Stimulated activated CD8-positive, alpha-beta memory T cell treated with anti-CD3 and anti-CD28 coated beads, Interleukin-15, amount 100 ng/mL, for 48 hours (primary cell): ENCODE data around the gene HDAC5.

Experiments used
- DNase-seq, 2 donors: peaks; one replicate each; pipeline ENCODE4 v3.0.0-alpha.2; 2020; ENCODE audit warnings: low read depth in 2 of 2

HDAC5 gene

DNA sequence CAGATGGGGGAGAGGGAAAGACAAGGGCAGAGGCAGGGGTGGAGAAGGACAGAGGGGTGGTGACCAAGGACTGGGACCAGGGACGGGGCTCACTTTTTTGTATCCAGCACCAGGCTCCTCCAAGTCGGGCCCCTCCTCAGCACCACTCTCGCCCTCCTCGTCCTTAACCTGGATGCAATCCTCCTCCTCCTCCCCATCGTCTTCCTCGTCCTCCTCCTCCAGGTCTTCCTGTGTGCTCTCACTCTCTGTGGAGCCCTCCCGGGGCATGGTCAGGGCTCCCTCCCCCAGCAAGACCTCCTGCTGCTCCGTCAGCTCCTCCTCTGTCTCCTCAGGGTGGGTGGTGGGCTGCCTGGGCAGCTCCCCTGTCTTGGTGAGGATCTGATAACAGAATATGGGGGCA, 36.1 kb downstream of the HDAC5 start:
- DNase-seq: no peak

- DNase-seq: peak; percentile 37 to 46
These were observed 36.8 kb downstream of the HDAC5 start for GRCh38 chr17:44086364-44087311.

- DNase-seq: no peak
These were observed 37.5 kb downstream of the HDAC5 start for GRCh38 chr17:44085908-44086307.

GRCh38 chr17:44084921-44085320, 38.5 kb downstream of the HDAC5 start:
- DNase-seq: no peak

DNA sequence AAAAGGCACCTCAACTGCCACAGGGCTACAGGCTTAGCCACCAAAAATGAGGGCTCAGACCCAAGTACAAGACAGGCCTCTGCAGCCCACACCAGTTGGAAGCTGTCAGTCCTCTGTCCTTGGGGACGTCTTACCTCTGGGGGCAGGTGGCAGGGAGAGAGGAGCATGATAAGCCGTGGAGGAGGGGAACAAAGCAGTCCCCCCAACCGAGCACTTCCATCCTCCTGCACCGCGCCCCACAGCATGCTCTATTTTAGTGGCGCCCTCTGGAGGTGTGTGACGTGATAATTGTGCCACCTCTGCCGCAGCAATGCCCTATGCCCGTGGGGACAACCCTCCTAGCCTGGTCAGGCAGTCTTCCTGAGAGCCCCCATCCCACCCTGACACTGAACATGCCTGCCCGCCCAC, 39.3 kb downstream of the HDAC5 start:
- no peak for DNase-seq

DNA sequence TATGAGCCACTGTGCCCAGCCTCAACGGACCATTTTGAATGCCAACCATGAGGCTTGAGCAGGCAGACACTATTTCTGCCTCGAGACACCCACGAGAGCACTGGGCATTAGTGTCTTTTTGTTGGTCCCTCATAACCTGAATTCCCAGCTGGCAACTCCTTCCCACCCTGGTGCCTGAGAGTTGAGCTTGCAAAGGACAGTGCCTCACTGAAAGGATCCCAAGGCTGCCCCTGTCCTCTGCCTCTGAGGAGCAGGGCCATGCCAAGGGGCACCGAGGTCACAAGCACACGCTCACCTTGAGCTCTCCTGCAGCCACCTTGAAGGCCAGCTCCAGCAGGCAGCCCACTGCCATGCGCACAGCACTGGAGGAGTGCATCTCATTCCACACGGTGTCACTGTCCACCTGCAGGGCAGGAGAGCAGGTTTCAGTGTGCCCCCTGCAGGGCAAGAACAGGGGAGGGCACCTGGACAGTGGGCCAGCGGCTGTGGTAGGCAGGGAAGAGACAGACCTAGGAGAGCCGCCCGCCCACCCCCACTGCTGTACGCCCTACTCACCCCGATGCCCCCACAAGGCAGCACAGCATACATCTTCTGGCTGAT, 40.1 kb downstream of the HDAC5 start:
- DNase-seq: no peak

DNA sequence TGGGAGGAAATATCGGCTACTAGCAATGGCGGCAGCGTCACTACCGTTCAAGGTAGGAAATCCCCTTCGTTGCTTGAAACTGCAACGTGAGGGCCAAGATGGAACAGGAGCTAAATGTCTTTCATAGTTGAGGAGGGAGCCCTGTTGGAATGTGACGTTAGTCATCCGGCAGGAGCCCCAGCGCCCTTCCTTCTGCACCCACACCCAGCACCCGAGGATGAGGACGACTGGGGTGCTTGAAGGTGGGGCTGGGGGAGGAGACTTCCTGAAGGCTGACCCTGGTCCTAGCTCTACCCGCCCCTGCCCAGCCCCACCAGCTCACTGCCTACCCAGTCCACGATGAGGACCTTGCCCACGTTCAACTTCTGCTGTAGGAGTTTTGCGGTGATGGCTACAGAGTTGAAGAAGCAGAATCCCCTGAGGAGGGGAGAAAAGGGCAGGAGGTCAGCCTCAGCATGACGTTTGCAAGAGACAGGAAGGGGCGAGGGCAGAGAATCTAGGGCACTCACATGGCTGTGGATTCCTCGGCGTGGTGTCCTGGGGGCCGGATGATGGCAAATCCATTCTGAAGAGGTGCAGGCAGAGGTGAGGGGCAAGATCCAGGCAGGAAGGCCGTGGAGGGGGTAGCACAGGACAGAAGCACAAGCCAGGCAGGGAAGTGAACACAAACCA, 41.0 kb downstream of the HDAC5 start:
- no peak for DNase-seq

DNA sequence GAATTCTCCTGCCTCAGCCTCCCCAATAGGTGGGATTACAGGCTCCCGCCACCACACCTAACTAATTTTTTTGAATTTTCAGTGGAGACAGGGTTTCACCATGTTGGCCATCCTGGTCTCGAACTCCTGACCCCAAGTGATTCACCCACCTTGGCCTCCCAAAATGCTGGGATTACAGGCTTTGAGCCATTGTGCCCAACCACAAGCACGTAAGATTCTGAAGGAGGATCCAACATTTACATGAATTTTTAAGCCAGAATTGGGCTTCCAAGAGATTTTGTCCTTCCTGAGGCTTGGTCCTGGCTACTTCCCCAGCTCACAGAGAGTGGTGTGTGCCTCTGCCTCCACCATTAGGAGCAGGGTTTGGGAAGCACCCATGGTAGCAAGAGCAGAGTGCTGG, 41.8 kb downstream of the HDAC5 start:
- no peak for DNase-seq

DNA sequence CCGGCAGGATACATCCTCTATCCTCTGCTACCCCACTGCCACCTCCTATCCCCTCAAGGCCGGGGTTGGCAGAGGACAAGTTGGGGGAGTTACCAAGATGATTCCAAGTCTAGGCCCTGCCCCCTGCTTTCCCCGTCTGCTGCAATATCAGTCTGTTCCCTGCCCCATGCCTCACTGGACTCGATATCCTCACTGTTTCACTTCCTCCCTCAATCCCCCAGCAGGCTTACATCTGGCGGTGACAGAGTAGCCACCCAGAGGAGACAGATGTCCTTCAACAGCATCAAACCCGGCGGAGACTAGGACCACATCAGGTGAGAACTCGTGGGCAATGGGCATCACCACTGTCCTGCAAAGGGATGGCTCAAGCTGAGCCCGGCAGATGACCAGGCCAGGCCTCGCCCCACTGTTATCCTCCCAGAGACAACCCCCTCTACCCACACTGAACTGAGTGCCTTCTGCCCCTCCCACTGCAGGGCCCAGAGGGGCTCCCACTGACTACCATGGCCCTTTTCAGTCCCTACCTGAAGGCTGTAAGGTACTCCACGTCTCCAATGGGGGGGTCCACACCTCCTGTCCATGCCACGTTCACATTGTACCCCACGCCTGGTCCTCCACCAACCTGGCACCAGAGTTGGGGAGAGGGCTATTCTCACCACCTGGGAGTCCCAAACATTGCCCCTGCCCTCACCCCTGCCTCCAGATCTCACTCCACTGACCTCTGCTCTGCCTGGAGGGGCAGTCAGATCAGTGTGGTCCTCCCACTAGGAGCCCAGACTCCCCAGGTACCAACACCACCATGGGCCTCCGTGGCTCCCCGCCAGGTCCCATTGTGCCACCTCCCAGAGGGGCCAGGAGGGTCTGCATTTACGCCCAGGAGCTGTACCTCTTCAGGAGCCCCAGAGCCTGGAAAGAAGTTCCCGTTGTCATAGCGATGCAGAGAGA, 43.3 kb downstream of the HDAC5 start:
- DNase-seq: no peak

DNA sequence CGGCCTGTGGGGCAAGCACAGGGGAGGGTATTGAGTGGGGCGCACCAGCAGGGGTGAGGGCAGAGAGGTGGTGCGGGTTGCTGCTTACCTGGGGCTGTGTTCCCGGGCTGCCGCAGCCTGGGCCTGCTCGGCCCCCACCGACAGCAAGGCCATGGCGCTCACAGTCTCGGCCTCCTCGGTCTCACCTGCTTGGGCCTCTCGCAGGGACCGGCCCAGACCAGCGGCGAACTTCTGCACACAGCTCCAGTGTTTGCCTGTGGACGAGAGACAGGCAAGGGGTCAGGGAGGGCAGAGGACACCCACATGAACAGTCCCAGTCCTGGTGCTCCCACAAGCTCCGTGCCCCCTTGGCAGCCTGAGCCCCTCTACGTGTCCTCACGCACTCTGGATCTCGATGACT, 45.0 kb downstream of the HDAC5 start:
- no peak for DNase-seq

GRCh38 chr17:44077595-44077909, 45.9 kb downstream of the HDAC5 start:
- DNase-seq: no peak

DNA sequence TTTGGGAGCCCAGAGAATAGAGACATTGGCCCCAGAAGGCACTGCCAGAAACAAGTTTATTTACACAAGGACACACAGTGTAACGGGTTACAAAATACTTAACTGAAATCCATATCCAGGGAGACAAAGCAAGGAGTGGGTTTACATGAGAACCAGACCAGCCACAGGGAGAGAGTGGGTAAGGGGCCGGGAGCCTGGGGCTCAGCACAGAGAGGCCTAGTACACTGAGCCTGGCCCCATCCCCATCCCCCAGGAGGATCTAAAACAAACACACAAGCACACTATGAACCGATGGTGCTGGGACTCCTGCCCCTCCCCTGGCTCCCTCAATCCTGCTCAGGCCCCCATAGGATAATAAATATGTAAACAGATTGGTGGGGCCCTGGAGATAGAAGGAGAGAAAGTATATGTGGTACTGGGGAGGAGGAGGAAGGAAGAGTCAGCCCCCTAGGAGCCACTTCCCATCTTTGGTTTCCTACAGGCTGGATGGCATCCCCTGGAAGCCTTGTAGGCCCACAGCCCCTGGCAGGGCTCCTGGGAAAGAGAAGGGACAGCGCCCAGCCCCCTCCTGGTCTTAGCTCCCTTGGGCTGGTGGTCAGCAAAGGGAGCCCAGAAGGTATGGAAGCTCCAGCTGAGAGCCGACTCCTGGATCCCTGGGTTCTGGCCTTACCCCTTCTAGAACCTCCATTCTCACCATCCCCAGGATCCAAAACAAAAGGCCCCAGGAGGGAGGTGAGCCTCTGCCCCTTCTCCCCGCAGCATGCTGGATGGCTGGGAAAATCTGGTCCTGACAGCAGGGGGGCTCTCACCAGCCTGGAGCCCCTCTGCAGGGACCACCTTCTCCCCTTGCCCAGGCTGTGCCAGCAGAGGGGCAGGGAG, 46.5 kb downstream of the HDAC5 start:
- no peak for DNase-seq

DNA sequence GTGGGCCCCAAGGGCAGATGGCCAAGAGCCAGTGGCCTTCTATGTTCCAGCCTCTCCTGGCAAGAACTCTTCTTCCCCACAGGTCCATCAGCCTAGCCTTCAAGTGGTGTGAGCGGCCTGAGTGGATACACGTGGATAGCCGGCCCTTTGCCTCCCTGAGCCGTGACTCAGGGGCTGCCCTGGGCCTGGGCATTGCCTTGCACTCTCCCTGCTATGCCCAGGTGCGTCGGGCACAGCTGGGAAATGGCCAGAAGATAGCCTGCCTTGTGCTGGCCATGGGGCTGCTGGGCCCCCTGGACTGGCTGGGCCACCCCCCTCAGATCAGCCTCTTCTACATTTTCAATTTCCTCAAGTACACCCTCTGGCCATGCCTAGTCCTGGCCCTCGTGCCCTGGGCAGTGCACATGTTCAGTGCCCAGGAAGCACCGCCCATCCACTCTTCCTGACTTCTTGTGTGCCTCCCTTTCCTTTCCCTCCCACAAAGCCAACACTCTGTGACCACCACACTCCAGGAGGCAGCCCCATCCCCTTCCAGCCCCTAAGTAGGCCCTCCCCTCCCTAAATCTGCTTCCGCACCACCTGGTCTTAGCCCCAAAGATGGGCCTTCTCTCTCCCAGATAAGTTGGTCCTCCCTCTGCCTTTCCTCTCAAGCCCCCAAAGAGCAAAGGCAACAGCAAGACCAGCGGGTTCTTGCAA, 47.7 kb downstream of the HDAC5 start:
- no peak for DNase-seq

DNA sequence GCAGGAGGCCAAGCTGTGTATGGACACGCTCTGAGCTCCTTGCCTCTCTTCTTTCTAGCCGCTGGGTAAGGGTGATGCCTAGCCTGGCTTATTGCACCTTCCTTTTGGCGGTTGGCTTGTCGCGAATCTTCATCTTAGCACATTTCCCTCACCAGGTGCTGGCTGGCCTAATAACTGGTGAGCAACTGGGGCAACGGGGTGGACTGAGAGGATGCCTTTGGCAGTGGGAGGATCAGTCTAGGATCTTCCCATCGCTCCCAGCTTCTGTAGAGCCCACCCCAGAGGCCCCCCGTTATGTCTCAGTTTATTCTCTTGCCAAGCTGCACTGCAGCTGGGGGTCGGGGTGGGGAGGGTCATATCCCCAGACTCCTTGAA, 48.5 kb downstream of the HDAC5 start:
- DNase-seq: no peak

GRCh38 chr17:44074231-44074910, 49.1 kb downstream of the HDAC5 start:
- no peak for DNase-seq

DNA sequence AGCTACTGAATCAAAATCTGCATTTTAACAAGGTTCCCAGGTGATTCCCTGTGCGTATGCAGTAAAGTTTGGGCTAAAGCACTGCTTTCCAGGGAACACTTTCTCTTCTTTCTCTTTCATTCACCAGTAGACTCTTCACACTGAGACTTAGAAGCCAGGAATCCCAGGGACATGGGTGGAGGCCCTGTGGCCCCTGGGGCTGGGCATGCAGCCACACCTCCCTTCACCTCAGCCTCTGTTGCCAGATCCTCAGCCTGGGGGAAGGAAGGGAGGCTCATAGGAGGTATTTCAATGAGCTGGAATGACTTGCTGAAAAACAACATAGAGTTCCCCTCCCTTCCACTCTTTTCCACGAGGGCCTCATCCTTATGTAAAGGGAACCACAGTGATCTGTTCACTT, 51.7 kb downstream of the HDAC5 start:
- DNase-seq: no peak

GRCh38 chr17:44071198-44071520, 52.3 kb downstream of the HDAC5 start:
- DNase-seq: no peak

DNA sequence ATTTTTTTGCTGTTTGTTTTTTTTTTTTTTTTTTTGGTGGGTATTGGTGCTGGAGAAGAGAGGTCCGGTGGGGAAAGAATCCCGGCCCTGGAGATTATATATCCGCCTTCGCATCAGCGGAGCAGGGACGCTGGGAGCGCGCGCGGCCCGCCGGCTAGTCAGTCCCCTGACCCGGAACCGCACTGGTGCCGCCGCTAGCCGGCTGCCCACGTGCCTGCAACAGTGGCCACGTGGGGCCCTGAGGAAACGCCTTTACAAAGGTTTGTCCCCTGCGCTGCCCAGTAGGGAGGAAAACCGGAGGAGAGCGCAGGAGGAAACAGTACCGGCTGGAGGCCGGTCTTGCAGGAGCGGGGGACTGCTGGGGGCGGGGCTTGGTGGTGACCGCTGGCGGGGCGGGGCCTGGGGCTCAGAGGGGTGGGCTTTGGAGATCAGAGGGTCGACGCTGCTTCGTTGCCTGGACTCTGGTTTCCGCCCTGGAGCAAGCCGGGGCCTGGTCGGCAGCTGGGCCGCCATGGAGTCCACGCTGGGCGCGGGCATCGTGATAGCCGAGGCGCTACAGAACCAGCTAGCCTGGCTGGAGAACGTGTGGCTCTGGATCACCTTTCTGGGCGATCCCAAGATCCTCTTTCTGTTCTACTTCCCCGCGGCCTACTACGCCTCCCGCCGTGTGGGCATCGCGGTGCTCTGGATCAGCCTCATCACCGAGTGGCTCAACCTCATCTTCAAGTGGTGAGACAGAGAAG, 52.8 kb downstream of the HDAC5 start, which contains the start of gene G6PC3:
Gene G6PC3, plus strand, starts transcription at position 281 of the 743 bp plus-strand sequence. Its CDS starts 231 bp downstream, at position 512.
- DNase-seq: peak; percentile 85 to 86

DNA sequence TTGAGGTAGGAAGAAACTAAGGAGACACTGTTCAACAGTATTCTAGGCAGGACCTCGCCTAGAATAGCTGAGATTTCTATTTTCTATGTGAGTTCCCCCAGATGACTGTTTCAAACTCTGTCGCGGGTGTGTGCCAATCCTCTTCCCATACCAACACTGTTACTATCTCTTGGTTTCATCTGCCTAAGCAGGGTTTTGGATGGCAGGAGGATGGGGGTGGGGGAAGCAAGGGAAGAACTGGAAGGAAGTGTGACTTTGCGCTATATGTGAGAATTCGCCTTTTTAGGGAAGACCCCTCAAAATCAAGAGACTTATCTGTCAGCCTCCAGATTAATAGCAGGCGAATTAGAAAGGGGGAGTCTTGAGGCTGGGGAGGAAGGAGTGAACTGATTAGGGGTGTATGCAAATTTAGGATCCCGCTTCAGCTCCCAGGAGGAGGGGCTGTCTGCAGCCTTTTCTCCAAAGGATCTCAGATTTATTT, 53.4 kb downstream of the HDAC5 start:
- DNase-seq: no peak
